GM12891 (cell line): ENCODE data around the gene PLCD1.

Experiments used
- POLR2A ChIP-seq: IDR thresholded peaks from 2 replicates; pipeline ENCODE4 v1.6.1; 2011; ENCODE audit warnings: low read depth, low read length, control low read depth
- POLR2AphosphoS5 ChIP-seq: IDR thresholded peaks from 2 replicates; pipeline ENCODE4 v1.6.1; 2011; ENCODE audit warnings: low read depth, low read length, control low read depth

GRCh38 chr3:37996785-37997301 is 32.6 kb downstream of the PLCD1 start:
- no peak for TF ChIP-seq POLR2A
- no peak for TF ChIP-seq POLR2AphosphoS5
